Thoracic aorta (tissue), 2 donors: ENCODE results near the gene CORO1C. TPM values are rescaled to one million over a fixed set of nuclear protein-coding genes. Genes with fewer than 3 reads are reported as not detected.

ENCODE experiments used
- ATAC-seq: fragments of 150-250 bp; one replicate; pipeline ENCODE4 v1.8.0; 2017; ENCODE audit warnings: low read depth; ENCODE audit not compliant: insufficient number of reproducible peaks, low FRiP score
- DNase-seq: peaks from one replicate; pipeline ENCODE4 v3.0.0-alpha.2; 2020; ENCODE audit warnings: low spot score
- H3K27ac ChIP-seq, 2 donors: fragments of 200-600 bp; sonication (generic); 1 replicate in 1 of 2; 2 replicates in 1 of 2; pipeline ENCODE4 v1.5.1; 2016; ENCODE audit warnings: mild to moderate bottlenecking in 2 of 2, moderate library complexity in 2 of 2
- H3K27me3 ChIP-seq: fragments of 200-600 bp; sonication (generic); replicated peaks from 2 replicates; pipeline ENCODE4 v1.6.0; 2016; ENCODE audit warnings: mild to moderate bottlenecking; ENCODE audit not compliant: insufficient read depth
- H3K36me3 ChIP-seq: fragments of 200-600 bp; sonication (generic); one replicate; pipeline ENCODE4 v1.5.1; 2016
- H3K4me1 ChIP-seq, 2 donors: fragments of 200-600 bp; sonication (generic); 1 replicate in 1 of 2; 2 replicates in 1 of 2; pipeline versions ENCODE4 v1.5.1 to v1.6.0; 2016; ENCODE audit warnings: low read depth in 2 of 2, mild to moderate bottlenecking in 1 of 2; ENCODE audit not compliant: control insufficient read depth in 1 of 2
- H3K4me3 ChIP-seq: fragments of 200-600 bp; sonication (generic); 2 replicates; pipeline ENCODE4 v1.5.1; 2016; ENCODE audit warnings: mild to moderate bottlenecking
- H3K9me3 ChIP-seq: fragments of 200-600 bp; sonication (generic); 2 replicates; pipeline ENCODE4 v1.5.1; 2016
- CTCF ChIP-seq: fragments of 200-600 bp; sonication (generic); IDR thresholded peaks from one replicate; pipeline ENCODE4 v1.5.1; 2019; ENCODE audit warnings: antibody characterized with exemption
- total RNA-seq, 2 donors: library from RNA; depleted of rRNA; stranded (reverse); fragments of >200 nt; gene quantifications; one replicate each; pipeline versions ENCODE4 v1.1.0 to v1.2.3, GENCODE V29; 2016

The CORO1C gene
- total RNA-seq, 2 donors from 2014 or later = 157 to 208 TPM

DNA sequence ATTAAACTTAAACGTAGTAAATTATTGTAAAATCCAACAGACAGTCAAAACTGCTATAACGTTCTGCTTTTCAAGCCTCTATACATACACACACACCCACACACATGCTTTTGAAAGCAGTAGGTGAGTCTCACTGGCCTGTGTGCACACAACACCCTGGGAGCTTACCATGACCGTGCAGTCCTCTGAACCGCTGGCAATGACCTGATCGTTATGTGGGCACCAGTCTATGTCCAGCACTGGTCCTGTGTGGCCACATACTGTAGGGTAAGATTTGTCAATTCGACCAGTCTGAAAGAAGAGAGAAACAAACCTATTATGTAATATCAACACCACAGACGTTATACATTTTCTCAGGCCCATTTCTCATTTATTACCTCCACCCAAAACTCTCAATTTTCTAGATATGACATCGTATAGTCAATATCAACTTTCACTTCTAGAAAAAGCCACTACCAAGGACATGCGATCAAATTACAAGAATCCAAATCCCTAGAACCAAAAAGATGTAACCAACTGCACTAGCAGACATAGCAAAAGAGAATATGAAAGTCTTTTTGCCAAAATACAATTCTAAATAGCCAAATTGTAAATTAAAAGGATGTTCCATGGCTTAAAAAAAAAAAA, 53.1 kb downstream of the CORO1C start:
- no peak for ATAC-seq
- H3K27ac ChIP-seq = peak overlapping the region in 1 of 2 donors; percentile 48

DNA sequence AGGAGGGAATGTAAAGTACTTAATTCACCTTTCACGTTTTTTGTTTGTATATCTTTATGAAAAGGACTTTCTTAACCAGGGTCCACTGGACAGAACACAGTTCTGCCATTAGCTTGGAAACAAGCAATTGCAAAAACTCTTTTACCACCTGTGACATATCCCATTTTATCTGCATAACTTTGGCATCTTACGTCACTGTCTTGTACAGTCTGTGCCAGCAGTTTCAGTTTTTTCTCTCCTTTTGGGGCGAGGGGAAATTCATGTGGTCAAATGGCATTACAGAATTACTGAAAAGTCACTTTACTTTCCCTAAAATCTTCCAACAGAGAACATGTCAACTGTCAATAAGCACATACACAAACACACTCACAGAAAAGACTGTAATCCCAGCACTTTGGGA, 53.9 kb downstream of the CORO1C start:
- Histone ChIP-seq H3K9me3 (no peaks in the 10 kb centered on the region), H3K27me3 (no peaks in the 10 kb centered on the region), H3K36me3 (peaks cover 6% of the 10 kb centered on the region), H3K4me3 (no peak overlapping the region), H3K27ac (peak overlapping the region; percentile 48 to 53), H3K4me1 (peaks cover 6 to 44% of the 10 kb centered on the region in 2 donors)
- ATAC-seq (no peak), DNase-seq (no peak)
- TF ChIP-seq CTCF = no peak

More for the DNA sequence above, 53.1 kb downstream of the CORO1C start:
- Histone ChIP-seq H3K4me1 (peaks cover 6 to 44% of the 10 kb centered on the region in 2 donors), H3K27me3 (no peaks in the 10 kb centered on the region), H3K36me3 (peaks cover under 1% of the 10 kb centered on the region), H3K9me3 (no peaks in the 10 kb centered on the region), H3K4me3 (no peak overlapping the region)
- DNase-seq = no peak
- no peak for TF ChIP-seq CTCF

DNA sequence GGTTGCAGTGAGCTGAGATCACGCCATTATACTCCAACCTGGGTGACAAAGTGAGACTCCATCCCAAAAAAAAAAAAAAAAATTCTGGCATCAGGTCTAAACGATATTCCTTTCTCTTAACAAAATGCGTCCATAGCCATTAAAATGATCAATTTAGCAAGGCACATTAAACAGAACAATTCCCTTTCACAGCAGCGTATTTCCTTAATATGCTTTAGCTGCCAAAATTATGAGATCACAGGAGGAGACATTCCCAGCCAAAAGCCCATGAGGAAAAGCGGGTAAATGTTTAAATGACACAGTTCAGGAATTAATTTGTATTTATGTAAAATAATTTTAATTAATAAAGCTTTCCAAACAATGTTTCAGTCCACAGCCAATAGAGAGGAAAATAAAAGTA, 54.6 kb downstream of the CORO1C start:
- no peak for ATAC-seq
- Histone ChIP-seq H3K27ac (peak overlapping the region; percentile 48 to 53), H3K36me3 (peaks cover 6% of the 10 kb centered on the region), H3K4me3 (no peak overlapping the region), H3K27me3 (no peaks in the 10 kb centered on the region), H3K9me3 (no peaks in the 10 kb centered on the region), H3K4me1 (peaks cover 6 to 40% of the 10 kb centered on the region in 2 donors)
- no peak for DNase-seq
- no peak for TF ChIP-seq CTCF

GRCh38 chr12:108675792-108676191, 55.5 kb downstream of the CORO1C start:
- DNase-seq (no peak), ATAC-seq (no peak)
- Histone ChIP-seq H3K27me3 (no peaks in the 10 kb centered on the region), H3K4me1 (peaks cover 6 to 32% of the 10 kb centered on the region in 2 donors), H3K9me3 (no peaks in the 10 kb centered on the region), H3K27ac (peak overlapping the region in 1 of 2 donors; percentile 53), H3K4me3 (no peak overlapping the region), H3K36me3 (peaks cover 6% of the 10 kb centered on the region)
- TF ChIP-seq CTCF = no peak

DNA sequence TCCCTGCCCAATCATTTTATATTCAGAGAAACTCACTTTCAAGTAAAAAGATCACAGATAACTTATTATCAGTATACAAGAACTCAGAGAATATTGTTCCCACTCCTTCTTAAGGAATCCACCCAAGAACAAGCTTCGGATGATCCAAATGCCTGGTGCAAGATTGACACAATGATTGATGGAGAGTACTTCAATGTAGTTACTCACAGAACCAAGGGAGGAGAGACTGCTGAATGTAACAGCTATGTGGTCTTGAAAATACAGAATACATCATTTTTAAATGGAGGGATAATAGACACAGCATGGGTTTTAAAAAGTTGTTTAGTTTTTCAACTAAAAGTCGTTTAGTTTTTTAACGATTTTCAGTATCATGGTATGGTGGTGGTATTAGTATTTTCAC, 59.3 kb downstream of the CORO1C start:
- Histone ChIP-seq H3K9me3 (no peaks in the 10 kb centered on the region), H3K36me3 (peaks cover 6% of the 10 kb centered on the region), H3K4me3 (no peak overlapping the region), H3K27ac (no peak overlapping the region), H3K27me3 (no peaks in the 10 kb centered on the region), H3K4me1 (peaks cover 29 to 50% of the 10 kb centered on the region in 2 donors)
- TF ChIP-seq CTCF = no peak
- DNase-seq (no peak), ATAC-seq (no peak)
